ENCODE data around the gene R3HDM1. TPM values are rescaled to one million over a fixed set of nuclear protein-coding genes. Genes with fewer than 3 reads are reported as not detected.

R3HDM1 gene
- polyA plus RNA-seq, 1 donor: 23.5 TPM

DNA sequence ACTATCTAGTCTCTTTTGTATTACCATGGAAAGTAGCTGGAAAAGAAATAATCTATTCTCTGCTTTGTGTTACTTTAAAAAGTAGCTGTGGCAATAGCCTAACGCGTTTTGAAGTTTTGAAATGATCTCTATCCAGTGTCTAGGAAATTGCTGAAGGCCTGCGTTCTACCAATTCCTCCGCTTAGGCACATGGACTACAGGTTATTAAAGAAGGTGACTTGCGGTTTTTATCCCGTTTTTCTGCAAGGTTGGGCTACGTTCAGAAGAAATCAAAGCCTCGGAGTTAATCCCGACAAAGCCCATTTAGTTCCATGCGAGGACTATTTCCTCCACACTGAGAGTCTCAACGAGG lies 209.7 kb downstream of the R3HDM1 start:
- no peaks in the 10 kb centered on the region for H3K9me3 ChIP-seq (ENCODE audit: control insufficient read depth, low read depth, low read length)
- no peak for DNase-seq
- WGBS (ENCODE audit: insufficient coverage, low lambda C conversion rate): 92% methylated on average over 2 of the region's 11 CpGs
- H3K4me3 ChIP-seq (ENCODE audit: low read length): no peak overlapping the region
- H3K4me1 ChIP-seq (ENCODE audit: control insufficient read depth, insufficient read depth, low read length): no peaks in the 10 kb centered on the region
- H3K27ac ChIP-seq (ENCODE audit: low read length): no peak overlapping the region
- peaks cover 9% of the 10 kb centered on the region for H3K36me3 ChIP-seq (ENCODE audit: control insufficient read depth, insufficient read depth, low read length)
- no peaks in the 10 kb centered on the region for H3K27me3 ChIP-seq (ENCODE audit: control insufficient read depth, insufficient read depth, low read length)

DNA sequence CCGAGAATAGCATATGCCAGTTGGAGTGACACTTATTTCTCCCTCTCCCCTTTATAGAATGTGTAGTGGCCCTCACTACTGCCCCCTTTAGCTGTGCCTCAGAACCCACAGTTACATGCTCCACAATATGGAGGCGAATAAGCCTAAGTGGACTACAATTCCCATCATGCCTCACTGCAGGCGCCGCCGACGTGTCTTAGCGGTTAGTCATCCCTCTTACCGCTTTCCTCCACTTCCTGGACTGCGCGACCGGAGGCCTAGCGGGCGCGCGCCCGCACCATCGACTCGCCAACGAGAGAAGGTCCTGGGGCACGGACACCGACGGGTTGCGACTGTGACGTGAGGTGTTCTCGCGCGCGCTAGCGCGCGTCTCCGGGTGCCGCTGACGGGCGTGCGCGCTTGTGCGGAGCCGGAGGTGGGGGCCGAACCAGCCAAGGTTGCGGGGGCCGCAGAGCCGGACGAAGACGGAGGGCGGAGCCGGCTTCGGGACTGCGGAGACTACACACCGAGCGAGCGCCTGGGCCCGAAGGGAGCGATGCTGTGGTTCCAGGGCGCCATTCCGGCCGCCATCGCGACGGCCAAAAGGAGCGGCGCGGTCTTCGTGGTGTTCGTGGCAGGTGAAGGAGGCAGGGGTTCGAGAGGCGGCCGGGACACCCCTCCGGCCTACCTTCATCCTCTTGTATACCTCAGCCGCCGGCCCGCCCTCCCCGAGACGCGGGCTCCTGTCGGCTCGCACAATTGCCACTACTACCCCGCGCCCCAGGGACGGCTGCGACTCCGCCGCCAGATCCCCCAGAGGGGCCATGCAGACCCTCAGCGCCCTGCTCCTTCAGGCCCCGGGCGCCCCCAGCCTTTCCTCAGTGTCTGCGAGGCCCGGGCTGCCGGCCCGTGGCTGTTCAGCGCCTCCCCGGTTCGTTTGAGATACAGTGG lies 210.4 kb downstream of the R3HDM1 start, which contains the start of gene UBXN4:
TSS of gene UBXN4 (plus strand) at position 461 of the 930 bp plus-strand sequence. CDS start at position 536, 75 bp downstream.
- no peaks in the 10 kb centered on the region for H3K27me3 ChIP-seq (ENCODE audit: control insufficient read depth, insufficient read depth, low read length)
- DNase-seq: peak; percentile 99
- no peaks in the 10 kb centered on the region for H3K4me1 ChIP-seq (ENCODE audit: control insufficient read depth, insufficient read depth, low read length)
- H3K9me3 ChIP-seq (ENCODE audit: control insufficient read depth, low read depth, low read length): no peaks in the 10 kb centered on the region
- no CpG with 5 or more reads among the region's 93 CpGs for WGBS (ENCODE audit: insufficient coverage, low lambda C conversion rate)
- H3K36me3 ChIP-seq (ENCODE audit: control insufficient read depth, insufficient read depth, low read length): peaks cover 11% of the 10 kb centered on the region
- peak within 1 kb of the TSS; percentile 99 for H3K4me3 ChIP-seq (ENCODE audit: low read length)
- peak within 1 kb of the TSS; percentile 100 for H3K27ac ChIP-seq (ENCODE audit: low read length)

DNA sequence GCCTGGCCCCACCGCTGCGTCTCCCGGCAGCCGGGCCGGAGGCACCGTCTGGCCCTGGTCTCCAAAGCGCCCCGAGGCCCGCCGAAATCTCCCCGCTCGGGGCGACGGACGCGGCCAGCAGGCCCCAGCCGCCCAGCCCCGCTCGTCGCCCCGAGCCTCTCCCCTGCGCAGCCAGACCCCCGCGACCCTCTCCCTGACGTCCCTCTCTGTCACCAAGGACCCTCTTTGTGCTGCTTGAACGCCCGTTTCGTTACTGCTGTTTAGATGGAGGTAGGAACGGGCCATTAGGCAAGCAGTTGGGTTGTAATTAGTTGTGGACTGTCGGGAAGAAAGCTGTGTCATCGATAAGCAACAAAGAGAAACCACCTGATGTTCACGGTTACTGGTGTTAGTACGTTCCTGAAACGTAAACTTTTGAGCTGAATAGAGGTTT lies 211.1 kb downstream of the R3HDM1 start:
- peak; percentile 46 to 84 for DNase-seq
- no peaks in the 10 kb centered on the region for H3K9me3 ChIP-seq (ENCODE audit: control insufficient read depth, low read depth, low read length)
- H3K4me1 ChIP-seq (ENCODE audit: control insufficient read depth, insufficient read depth, low read length): no peaks in the 10 kb centered on the region
- H3K27ac ChIP-seq (ENCODE audit: low read length): peak overlapping the region; percentile 100
- WGBS (ENCODE audit: insufficient coverage, low lambda C conversion rate): 0% methylated on average over 1 of the region's 34 CpGs
- H3K27me3 ChIP-seq (ENCODE audit: control insufficient read depth, insufficient read depth, low read length): no peaks in the 10 kb centered on the region
- peak overlapping the region; percentile 99 for H3K4me3 ChIP-seq (ENCODE audit: low read length)
- H3K36me3 ChIP-seq (ENCODE audit: control insufficient read depth, insufficient read depth, low read length): peaks cover 11% of the 10 kb centered on the region

DNA sequence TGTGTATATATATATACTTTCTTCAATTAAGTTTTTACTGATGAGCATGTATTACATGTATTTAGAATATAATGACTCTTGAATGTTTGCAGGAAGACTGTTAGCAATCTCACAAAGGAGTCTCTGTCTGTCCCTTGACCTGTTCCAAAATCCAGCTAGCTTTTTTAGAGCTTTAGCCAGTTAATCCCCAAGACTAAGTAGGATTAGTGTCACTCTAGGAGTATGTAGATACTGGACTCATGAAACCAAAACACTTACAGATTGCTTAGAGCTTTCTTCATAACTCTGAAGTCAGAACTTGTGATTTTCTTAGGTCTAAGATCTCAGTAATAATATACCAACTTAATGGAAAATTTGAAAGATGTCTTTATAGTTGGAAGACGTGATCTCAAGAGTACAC lies 212.6 kb downstream of the R3HDM1 start:
- Histone ChIP-seq H3K9me3 (ENCODE audit: control insufficient read depth, low read depth, low read length) (no peaks in the 10 kb centered on the region), H3K36me3 (ENCODE audit: control insufficient read depth, insufficient read depth, low read length) (peaks cover 24% of the 10 kb centered on the region), H3K4me1 (ENCODE audit: control insufficient read depth, insufficient read depth, low read length) (no peaks in the 10 kb centered on the region), H3K27me3 (ENCODE audit: control insufficient read depth, insufficient read depth, low read length) (no peaks in the 10 kb centered on the region), H3K4me3 (ENCODE audit: low read length) (peak overlapping the region; percentile 99), H3K27ac (ENCODE audit: low read length) (no peak overlapping the region)
- 100% methylated on average over 1 of the region's 1 CpG for WGBS (ENCODE audit: insufficient coverage, low lambda C conversion rate)
- DNase-seq: peak in 1 of 2 donors; percentile 10

DNA sequence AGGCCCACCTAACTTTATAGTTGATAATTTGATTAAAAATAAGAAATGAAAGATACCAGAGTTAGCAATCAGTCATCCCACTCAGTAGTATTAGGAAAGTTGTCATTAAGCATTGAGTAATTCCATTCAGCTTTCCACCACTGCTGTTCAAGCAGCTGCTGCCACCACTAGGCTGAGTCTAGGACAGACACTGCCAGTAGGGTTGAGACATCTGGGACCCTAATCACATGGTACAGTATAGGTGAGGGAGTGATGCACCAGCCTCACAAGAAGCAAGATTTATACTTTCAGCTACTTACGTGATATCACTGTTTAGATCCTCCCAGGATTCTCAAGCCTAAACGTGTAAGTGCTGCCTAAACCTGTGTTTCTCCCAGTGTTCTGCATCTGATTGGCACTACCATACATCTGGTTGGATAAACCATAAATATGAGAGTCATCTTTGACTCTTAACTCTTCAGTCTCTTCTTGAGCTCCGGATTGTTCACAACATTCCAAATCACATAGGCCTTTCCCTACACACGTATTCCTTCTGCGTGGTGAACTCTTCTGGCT lies 213.6 kb downstream of the R3HDM1 start:
- 100% methylated on average over 2 of the region's 5 CpGs for WGBS (ENCODE audit: insufficient coverage, low lambda C conversion rate)
- no peak overlapping the region for H3K4me3 ChIP-seq (ENCODE audit: low read length)
- DNase-seq: peak; percentile 18 to 54
- no peak overlapping the region for H3K27ac ChIP-seq (ENCODE audit: low read length)
- peaks cover 32% of the 10 kb centered on the region for H3K36me3 ChIP-seq (ENCODE audit: control insufficient read depth, insufficient read depth, low read length)
- no peaks in the 10 kb centered on the region for H3K4me1 ChIP-seq (ENCODE audit: control insufficient read depth, insufficient read depth, low read length)
- no peaks in the 10 kb centered on the region for H3K27me3 ChIP-seq (ENCODE audit: control insufficient read depth, insufficient read depth, low read length)
- no peaks in the 10 kb centered on the region for H3K9me3 ChIP-seq (ENCODE audit: control insufficient read depth, low read depth, low read length)

DNA sequence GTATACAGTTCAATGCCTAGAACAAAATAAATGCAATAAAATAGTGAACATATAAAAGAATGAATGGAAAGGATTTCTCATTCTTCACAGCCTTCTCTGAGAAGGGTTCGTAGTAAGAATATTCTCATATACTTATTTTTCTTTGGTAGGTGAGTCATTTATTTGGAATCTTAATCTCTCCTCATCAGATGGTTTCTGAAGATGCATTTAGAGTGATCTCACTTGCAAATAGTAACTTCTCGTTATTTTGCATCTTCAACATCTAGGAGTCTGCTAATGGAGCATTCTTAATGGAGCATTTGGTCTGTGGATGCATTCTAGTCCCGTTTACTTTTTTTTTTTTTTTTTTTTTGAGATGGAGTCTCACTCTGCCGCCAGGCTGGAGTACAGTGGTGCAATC lies 214.3 kb downstream of the R3HDM1 start:
- Histone ChIP-seq H3K4me1 (ENCODE audit: control insufficient read depth, insufficient read depth, low read length) (no peaks in the 10 kb centered on the region), H3K36me3 (ENCODE audit: control insufficient read depth, insufficient read depth, low read length) (peaks cover 36% of the 10 kb centered on the region), H3K27ac (ENCODE audit: low read length) (no peak overlapping the region), H3K9me3 (ENCODE audit: control insufficient read depth, low read depth, low read length) (no peaks in the 10 kb centered on the region), H3K27me3 (ENCODE audit: control insufficient read depth, insufficient read depth, low read length) (no peaks in the 10 kb centered on the region), H3K4me3 (ENCODE audit: low read length) (no peak overlapping the region)
- DNase-seq: no peak
- no CpG with 5 or more reads among the region's 4 CpGs for WGBS (ENCODE audit: insufficient coverage, low lambda C conversion rate)

DNA sequence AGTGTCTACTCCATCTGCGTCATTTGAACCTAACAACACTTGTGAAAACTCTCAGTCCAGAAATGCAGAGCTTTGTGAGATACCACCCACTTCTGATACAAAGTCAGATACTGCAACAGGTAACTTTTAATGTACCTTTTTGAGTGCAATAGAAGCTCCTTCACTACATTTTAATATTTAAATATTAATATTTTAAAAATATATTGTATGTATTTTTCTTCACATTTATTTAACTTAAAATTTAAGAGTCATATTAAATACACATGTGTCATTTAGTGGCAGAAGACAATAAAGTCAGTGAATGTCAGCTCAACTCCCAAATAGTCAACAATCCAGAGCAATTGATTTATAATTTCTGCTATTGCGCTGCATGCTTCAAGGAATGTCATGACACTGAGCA lies 224.3 kb downstream of the R3HDM1 start:
- Histone ChIP-seq H3K27ac (ENCODE audit: low read length) (no peak overlapping the region), H3K36me3 (ENCODE audit: control insufficient read depth, insufficient read depth, low read length) (peaks cover 60% of the 10 kb centered on the region), H3K9me3 (ENCODE audit: control insufficient read depth, low read depth, low read length) (no peaks in the 10 kb centered on the region), H3K4me1 (ENCODE audit: control insufficient read depth, insufficient read depth, low read length) (no peaks in the 10 kb centered on the region), H3K4me3 (ENCODE audit: low read length) (no peak overlapping the region), H3K27me3 (ENCODE audit: control insufficient read depth, insufficient read depth, low read length) (no peaks in the 10 kb centered on the region)
- no CpG with 5 or more reads among the region's 2 CpGs for WGBS (ENCODE audit: insufficient coverage, low lambda C conversion rate)
- DNase-seq: no peak

DNA sequence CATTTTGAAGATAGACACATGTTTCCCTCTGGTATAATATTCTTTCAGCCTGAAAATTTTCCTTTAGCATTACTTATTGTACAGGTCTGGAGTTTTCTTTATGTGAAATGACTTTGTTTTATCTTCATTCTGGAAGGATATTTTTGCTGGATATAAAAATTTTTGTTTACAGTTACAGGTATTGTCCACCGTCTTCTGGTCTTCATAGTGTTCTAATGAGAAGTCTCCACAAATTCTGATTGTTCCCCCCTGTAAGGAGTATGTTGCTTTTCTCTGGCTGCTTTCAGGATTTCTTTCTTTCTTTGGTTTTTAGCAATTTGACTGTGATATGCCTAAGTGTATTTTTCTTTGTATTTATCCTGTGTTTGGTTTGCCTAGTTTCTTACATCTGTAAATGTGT lies 225.4 kb downstream of the R3HDM1 start:
- WGBS (ENCODE audit: insufficient coverage, low lambda C conversion rate): 100% methylated on average over 1 of the region's 1 CpG
- Histone ChIP-seq H3K4me1 (ENCODE audit: control insufficient read depth, insufficient read depth, low read length) (no peaks in the 10 kb centered on the region), H3K27ac (ENCODE audit: low read length) (no peak overlapping the region), H3K9me3 (ENCODE audit: control insufficient read depth, low read depth, low read length) (no peaks in the 10 kb centered on the region), H3K27me3 (ENCODE audit: control insufficient read depth, insufficient read depth, low read length) (no peaks in the 10 kb centered on the region), H3K4me3 (ENCODE audit: low read length) (no peak overlapping the region), H3K36me3 (ENCODE audit: control insufficient read depth, insufficient read depth, low read length) (peaks cover 67% of the 10 kb centered on the region)
- no peak for DNase-seq

DNA sequence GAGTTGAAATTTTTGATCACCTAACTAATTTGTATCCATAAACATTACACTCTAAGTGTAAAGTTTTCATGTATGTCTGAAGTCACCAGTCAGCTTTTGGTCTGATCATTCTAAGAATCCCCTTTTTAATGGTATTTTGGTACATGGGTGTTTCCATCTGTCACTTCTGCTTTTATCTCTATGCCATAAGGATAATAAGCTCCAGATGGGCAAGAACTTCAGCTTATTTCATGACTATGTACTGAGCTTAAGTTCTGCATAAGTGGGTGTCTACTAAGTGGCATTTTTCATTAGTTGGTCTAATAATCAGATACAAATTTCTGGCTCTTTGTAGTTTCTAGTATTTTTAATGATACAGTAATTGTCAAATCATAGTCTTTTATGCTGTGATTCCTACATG lies 230.7 kb downstream of the R3HDM1 start:
- no peaks in the 10 kb centered on the region for H3K9me3 ChIP-seq (ENCODE audit: control insufficient read depth, low read depth, low read length)
- H3K4me3 ChIP-seq (ENCODE audit: low read length): no peak overlapping the region
- no peak for DNase-seq
- H3K27ac ChIP-seq (ENCODE audit: low read length): no peak overlapping the region
- H3K36me3 ChIP-seq (ENCODE audit: control insufficient read depth, insufficient read depth, low read length): peaks cover 77% of the 10 kb centered on the region
- H3K4me1 ChIP-seq (ENCODE audit: control insufficient read depth, insufficient read depth, low read length): no peaks in the 10 kb centered on the region
- H3K27me3 ChIP-seq (ENCODE audit: control insufficient read depth, insufficient read depth, low read length): no peaks in the 10 kb centered on the region

DNA sequence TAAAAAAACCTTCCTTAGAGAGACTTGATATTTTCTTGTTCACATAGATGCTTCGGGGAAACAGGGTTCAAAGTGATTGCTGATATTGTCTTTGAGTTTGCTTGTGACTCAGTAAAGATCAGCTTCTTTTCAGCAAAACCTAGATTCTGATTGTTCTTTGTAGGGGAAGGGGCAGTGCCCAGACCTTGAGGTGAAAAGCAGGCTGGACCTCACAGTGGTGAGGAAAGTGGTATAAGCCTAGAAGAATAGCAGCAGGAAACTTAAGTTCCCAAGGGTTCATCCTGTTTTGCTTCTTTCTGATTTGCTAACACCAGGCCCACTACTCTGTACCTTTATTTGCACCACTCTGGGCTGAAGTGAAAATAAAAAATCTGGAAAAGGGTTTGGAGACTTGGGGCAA lies 231.2 kb downstream of the R3HDM1 start:
- 100% methylated on average over 1 of the region's 1 CpG for WGBS (ENCODE audit: insufficient coverage, low lambda C conversion rate)
- Histone ChIP-seq H3K36me3 (ENCODE audit: control insufficient read depth, insufficient read depth, low read length) (peaks cover 77% of the 10 kb centered on the region), H3K27ac (ENCODE audit: low read length) (no peak overlapping the region), H3K27me3 (ENCODE audit: control insufficient read depth, insufficient read depth, low read length) (no peaks in the 10 kb centered on the region), H3K9me3 (ENCODE audit: control insufficient read depth, low read depth, low read length) (no peaks in the 10 kb centered on the region), H3K4me1 (ENCODE audit: control insufficient read depth, insufficient read depth, low read length) (no peaks in the 10 kb centered on the region), H3K4me3 (ENCODE audit: low read length) (no peak overlapping the region)
- no peak for DNase-seq
